NCI-H1694 treated with DMSO at 0.1 percent for 48 hours (cell line): ENCODE measurements around the gene KRTAP5-3.

Source experiments
- DNase-seq: peaks from one replicate; lab custom pipeline; 2025; lab: John Stamatoyannopoulos, UW

KRTAP5-3 gene

GRCh38 chr11:1565173-1565903 lies 42.9 kb downstream of the KRTAP5-3 start:
- DNase-seq = no peak

DNA sequence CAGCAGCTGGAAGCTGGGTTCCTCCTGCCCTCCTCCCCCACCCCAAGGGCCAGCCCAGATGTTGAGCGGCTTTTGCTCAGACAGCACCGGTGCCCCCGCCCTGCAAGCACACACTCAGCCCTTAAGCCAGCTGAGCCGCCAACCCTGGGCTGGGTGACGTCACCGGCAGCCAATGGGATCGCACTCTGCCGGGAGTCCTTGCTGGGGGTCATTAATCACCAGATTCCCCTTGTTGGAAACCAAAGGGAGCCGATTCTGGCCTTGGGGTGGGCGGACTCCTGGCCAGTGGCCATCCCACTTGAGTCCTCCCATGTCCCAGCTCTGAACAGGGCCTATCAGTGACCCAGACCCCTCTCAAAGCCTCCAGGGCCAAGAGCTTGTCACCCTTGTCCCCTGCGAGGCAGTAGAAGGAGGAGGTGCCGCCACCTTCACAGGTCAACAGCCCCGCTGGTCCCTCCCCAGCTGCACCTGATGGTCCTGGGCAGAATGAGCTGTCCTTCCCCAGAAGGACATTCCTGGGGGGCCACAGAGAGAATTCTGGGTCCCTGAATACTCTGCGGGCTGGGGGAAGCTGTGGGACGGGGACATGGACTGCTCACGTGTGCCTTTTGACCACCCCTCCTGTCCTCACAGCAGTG lies 43.6 kb downstream of the KRTAP5-3 start:
- DNase-seq = peak; percentile 50

DNA sequence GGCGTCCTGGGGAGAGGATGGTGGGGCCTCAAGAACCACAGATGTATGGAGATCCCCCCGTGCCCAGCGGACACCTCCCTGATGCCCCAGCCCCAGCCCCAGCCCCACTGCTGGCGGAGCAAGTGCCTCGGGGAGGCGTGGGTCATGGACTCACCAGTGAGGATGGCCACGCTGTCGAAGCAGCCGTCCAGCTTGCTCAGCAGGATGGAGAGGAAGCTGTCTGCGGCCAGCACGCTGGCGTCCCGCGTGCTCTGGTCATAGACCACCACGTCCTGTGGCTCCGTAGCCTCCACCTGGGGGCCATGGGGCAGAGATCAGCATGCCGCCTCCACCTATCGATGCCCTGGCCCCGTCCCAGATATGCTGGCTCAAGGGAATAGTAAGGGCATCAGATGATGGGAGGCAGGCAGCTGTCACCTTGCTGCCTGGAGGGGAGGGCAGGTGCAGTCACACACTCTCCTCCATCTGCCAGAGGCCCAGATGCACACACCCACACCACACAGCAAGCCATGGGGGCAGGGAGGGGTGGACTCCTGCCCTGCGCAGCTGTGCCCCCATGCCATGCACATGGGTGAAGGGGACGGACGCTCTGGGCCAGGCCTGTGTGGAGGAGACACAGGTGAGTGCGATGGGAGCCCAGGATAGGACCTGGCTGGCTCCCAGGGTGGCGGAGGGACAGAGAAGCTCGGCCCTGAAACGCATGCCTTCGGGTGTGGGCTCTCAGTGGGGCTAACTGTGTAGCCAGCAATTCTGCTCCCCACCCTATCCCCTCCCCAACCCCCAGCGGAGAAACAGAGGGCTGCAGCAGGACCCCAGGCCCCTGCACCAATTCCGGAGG lies 44.3 kb downstream of the KRTAP5-3 start:
- DNase-seq = peak; percentile 39

GRCh38 chr11:1563149-1563638 lies 45.1 kb downstream of the KRTAP5-3 start:
- DNase-seq = no peak

- DNase-seq = no peak
Observed at GRCh38 chr11:1562469-1563148, 45.7 kb downstream of the KRTAP5-3 start.

- DNase-seq = no peak
Observed at GRCh38 chr11:1561955-1562354, 46.3 kb downstream of the KRTAP5-3 start.

- no peak for DNase-seq
Observed at GRCh38 chr11:1561266-1561665, 47.0 kb downstream of the KRTAP5-3 start.

GRCh38 chr11:1560649-1561251 lies 47.5 kb downstream of the KRTAP5-3 start:
- no peak for DNase-seq

GRCh38 chr11:1560002-1560648 lies 48.1 kb downstream of the KRTAP5-3 start:
- DNase-seq = no peak

- DNase-seq = no peak
Observed at GRCh38 chr11:1559111-1559951, 48.9 kb downstream of the KRTAP5-3 start.

GRCh38 chr11:1558775-1559110 lies 49.5 kb downstream of the KRTAP5-3 start:
- no peak for DNase-seq

- DNase-seq = no peak
Observed at GRCh38 chr11:1557904-1558774, 50.1 kb downstream of the KRTAP5-3 start.
